Lower leg skin (tissue), 4 donors: ENCODE data around the gene AKAP5. TPM values are rescaled to one million over a fixed set of nuclear protein-coding genes. Genes with fewer than 3 reads are reported as not detected.
"Not testable (repeated sequence)": the region's sequence is repeated elsewhere in the genome, so short reads cannot be mapped to it uniquely, and the experiment has no call there.

Source experiments
- DNase-seq, 2 donors: peaks; one replicate each; pipeline ENCODE4 v3.0.0-alpha.2; 2019; ENCODE audit warnings: low spot score in 2 of 2
- H3K4me3 ChIP-seq: fragments of 200-600 bp; sonication (generic); 2 replicates; pipeline ENCODE4 v1.5.1; 2017; ENCODE audit warnings: mild to moderate bottlenecking, low read depth; ENCODE audit not compliant: poor library complexity, severe bottlenecking
- CTCF ChIP-seq, 3 donors: fragments of 450-650 bp; IDR thresholded peaks; one replicate each; pipeline ENCODE4 v1.5.1; 2016; ENCODE audit warnings: antibody characterized with exemption in 3 of 3, mild to moderate bottlenecking in 3 of 3, moderate library complexity in 2 of 3
- POLR2A ChIP-seq, 2 donors: fragments of 450-650 bp; IDR thresholded peaks; one replicate each; pipeline ENCODE4 v1.6.1; 2016 to 2017; ENCODE audit warnings: antibody characterized with exemption in 2 of 2, mild to moderate bottlenecking in 1 of 2, moderate library complexity in 1 of 2
- WGBS, 2 donors: methylation state at CpG; one replicate each; pipeline ENCODE4 v1.1.5; 2018; 5-methylcytosine and 5-hydroxymethylcytosine counted together
- intact Hi-C: fragments of 100-400 bp; cut with DNase I; formaldehyde crosslinking; loops from one replicate; pipeline ENCODE4 v1.15.0; 2023; ENCODE audit warnings: low total_unique reads
- total RNA-seq, 4 donors: library from RNA; depleted of rRNA; stranded (reverse); fragments of >200 nt; gene quantifications; one replicate each; pipeline ENCODE4 v1.1.0, GENCODE V29; 2016

Gene AKAP5
- total RNA-seq, 4 donors from 2014 or later, result 0.17 to 0.29 (median 0.21) TPM; not detected in 1

- TF ChIP-seq CTCF (IDR thresholded peaks at IDR 0.05) (no peak), POLR2A (IDR thresholded peaks at IDR 0.05) (no peak)
- DNase-seq, result peak; percentile 64 to 91
- 19 to 20% methylated on average over 4 of the region's 4 CpGs for WGBS, 2 donors
- H3K4me3 ChIP-seq, result no peak overlapping the region
- intact Hi-C loops, result no loop called here
These were observed 45.7 kb downstream of the AKAP5 start for GRCh38 chr14:64510825-64511671.

- WGBS, 2 donors, result 90% methylated on average over 2 of the region's 2 CpGs
- H3K4me3 ChIP-seq, result no peak overlapping the region
- no peak for TF ChIP-seq CTCF (IDR thresholded peaks at IDR 0.05)
- no peak for TF ChIP-seq POLR2A (IDR thresholded peaks at IDR 0.05)
- intact Hi-C loops, result no loop called here
- DNase-seq, result no peak
These were observed 48.0 kb downstream of the AKAP5 start for GRCh38 chr14:64513271-64513670.

GRCh38 chr14:64515053-64515452 lies 49.8 kb downstream of the AKAP5 start:
- TF ChIP-seq CTCF (IDR thresholded peaks at IDR 0.05) (no peak), POLR2A (IDR thresholded peaks at IDR 0.05) (no peak)
- intact Hi-C loops, result no loop called here
- no peak overlapping the region for H3K4me3 ChIP-seq
- DNase-seq, result no peak
- 21 to 32% methylated on average over 1 of the region's 1 CpG for WGBS, 2 donors

GRCh38 chr14:64516969-64517368 lies 51.7 kb downstream of the AKAP5 start:
- WGBS, 2 donors, result 76 to 77% methylated on average over 1 of the region's 1 CpG
- no peak for TF ChIP-seq CTCF (IDR thresholded peaks at IDR 0.05)
- no peak for TF ChIP-seq POLR2A (IDR thresholded peaks at IDR 0.05)
- intact Hi-C loops, result no loop called here

GRCh38 chr14:64517667-64518066 lies 52.4 kb downstream of the AKAP5 start:
- intact Hi-C loops, DNase-seq, H3K4me3 ChIP-seq: not testable (repeated sequence)
- 88 to 89% methylated on average over 6 of the region's 6 CpGs for WGBS, 2 donors

More at GRCh38 chr14:64516969-64517368, 51.7 kb downstream of the AKAP5 start:
- DNase-seq, result no peak
- no peak overlapping the region for H3K4me3 ChIP-seq

- H3K4me3 ChIP-seq, result no peak overlapping the region
- 90% methylated on average over 4 of the region's 4 CpGs for WGBS, 2 donors
- DNase-seq, result no peak
- no peak for TF ChIP-seq POLR2A (IDR thresholded peaks at IDR 0.05)
- no peak for TF ChIP-seq CTCF (IDR thresholded peaks at IDR 0.05)
- intact Hi-C loops, result no loop called here
These were observed 52.9 kb downstream of the AKAP5 start for GRCh38 chr14:64518229-64518628.
